A673 (cell line): ENCODE results near the gene CCDC183. TPM values are rescaled to one million over a fixed set of nuclear protein-coding genes. Genes with fewer than 3 reads are reported as not detected.

Experiments used
- BruUV-seq: library from RNA; stranded (reverse); fragments of 400-500 nt; replicated peaks from 2 replicates; lab custom pipeline; 2021; lab: Mats Ljungman, UMichigan
- CTCF ChIA-PET: fragments of 300-600 bp; sonication (Branson Sonifier 250); formaldehyde crosslinking; loops from one replicate; lab custom pipeline; 2022; ENCODE audit warnings: antibody characterized with exemption; lab: Charles Lee
- POLR2A ChIA-PET: fragments of 300-600 bp; sonication (Branson Sonifier 250); formaldehyde crosslinking; loops from one replicate; lab custom pipeline; 2022; ENCODE audit warnings: antibody characterized with exemption; ENCODE audit not compliant: low non-redundant PET; lab: Charles Lee
- DNase-seq: peaks from one replicate; pipeline ENCODE4 v3.0.0-alpha.2; 2015; ENCODE audit warnings: low spot score
- H3K27ac ChIP-seq: fragments of 200-600 bp; sonication (generic); 2 replicates; pipeline ENCODE4 v1.5.1; 2016; ENCODE audit warnings: mixed run types, low read depth, mild to moderate bottlenecking, mixed read lengths, antibody characterized with exemption, low read length; ENCODE audit not compliant: poor library complexity, severe bottlenecking
- H3K27me3 ChIP-seq: fragments of 200-600 bp; sonication (generic); replicated peaks from 2 replicates; pipeline ENCODE4 v1.6.1; 2017; ENCODE audit warnings: mixed run types, low read depth, mild to moderate bottlenecking, mixed read lengths, antibody characterized with exemption, low read length; ENCODE audit not compliant: insufficient read depth, poor library complexity
- H3K36me3 ChIP-seq: fragments of 200-600 bp; sonication (generic); 2 replicates; pipeline ENCODE4 v1.6.1; 2016; ENCODE audit warnings: mixed run types, mild to moderate bottlenecking, mixed read lengths, antibody characterized with exemption, low read length; ENCODE audit not compliant: insufficient read depth, poor library complexity, severe bottlenecking
- H3K4me1 ChIP-seq: fragments of 200-600 bp; sonication (generic); 2 replicates; pipeline ENCODE4 v1.6.1; 2017; ENCODE audit warnings: mixed run types, mild to moderate bottlenecking, mixed read lengths, antibody characterized with exemption, low read length; ENCODE audit not compliant: insufficient read depth, poor library complexity, severe bottlenecking
- H3K4me3 ChIP-seq: fragments of 200-600 bp; sonication (generic); 2 replicates; pipeline ENCODE4 v1.5.1; 2016; ENCODE audit warnings: low read depth, mixed run types, mild to moderate bottlenecking, mixed read lengths, low read length; ENCODE audit not compliant: poor library complexity, severe bottlenecking
- H3K9me3 ChIP-seq: fragments of 200-600 bp; sonication (generic); 2 replicates; pipeline ENCODE4 v1.6.1; 2016; ENCODE audit warnings: mixed run types, low read depth, mild to moderate bottlenecking, mixed read lengths, antibody characterized with exemption, low read length; ENCODE audit not compliant: poor library complexity, severe bottlenecking
- EZH2 ChIP-seq: fragments of 200-600 bp; sonication (generic); IDR thresholded peaks from 2 replicates; pipeline ENCODE4 v1.6.1; 2017; ENCODE audit warnings: borderline replicate concordance, low read depth, mild to moderate bottlenecking, mixed read lengths, antibody characterized with exemption, low read length; ENCODE audit not compliant: poor library complexity, severe bottlenecking
- intact Hi-C: fragments of 100-400 bp; cut with micrococcal nuclease; formaldehyde crosslinking; loops from one replicate; pipeline ENCODE4 v1.10.0; 2022; ENCODE audit not compliant: unreplicated experiment
- total RNA-seq: library from RNA; stranded (reverse); gene quantifications from 2 replicates; pipeline ENCODE4 v1.2.3, GENCODE V29; 2021
- TF ChIP-seq, protein P1 (sequence below): fragments of 300-800, 200-600 bp; sonication (generic); conservative IDR thresholded peaks from 2 replicates; pipeline ENCODE4 v1.5.1; 2017; ENCODE audit warnings: low read depth, mild to moderate bottlenecking, antibody characterized with exemption, low read length, moderate library complexity, mixed read lengths

Gene CCDC183
- total RNA-seq, 1 experiment from 2014 or later: not detected

DNA sequence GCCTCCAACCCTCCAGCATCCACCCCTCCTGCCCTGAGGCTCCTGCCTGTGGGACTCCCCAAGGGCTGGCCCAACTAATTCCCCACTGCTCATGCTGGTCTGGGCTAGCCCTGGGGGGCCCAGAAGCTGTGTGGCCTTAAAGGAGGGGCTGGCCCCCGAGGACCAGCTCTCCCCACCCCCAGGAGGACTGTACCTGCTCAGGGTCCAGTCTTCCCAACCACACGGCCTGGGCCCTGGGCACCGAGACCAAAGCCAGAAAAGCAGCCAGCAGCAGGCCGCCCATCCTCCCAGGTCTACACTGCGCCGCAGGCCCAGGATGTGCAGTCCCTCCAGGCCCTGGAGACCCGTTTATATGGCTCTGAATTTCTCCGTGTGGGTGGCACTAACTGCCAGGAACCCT is 47.9 kb upstream of the CCDC183 start, which contains the start of gene LCN6:
TSS of gene LCN6 (minus strand) at position 325 of the 400 bp plus-strand sequence. CDS start at position 283, 42 bp downstream.
- Histone ChIP-seq H3K9me3 (peaks cover 7% of the 10 kb centered on the region), H3K27ac (no peak within 1 kb of the TSS), H3K4me3 (no peak within 1 kb of the TSS), H3K4me1 (no peaks in the 10 kb centered on the region), H3K36me3 (no peaks in the 10 kb centered on the region), H3K27me3 (no peaks in the 10 kb centered on the region)
- TF ChIP-seq, protein P1, sequence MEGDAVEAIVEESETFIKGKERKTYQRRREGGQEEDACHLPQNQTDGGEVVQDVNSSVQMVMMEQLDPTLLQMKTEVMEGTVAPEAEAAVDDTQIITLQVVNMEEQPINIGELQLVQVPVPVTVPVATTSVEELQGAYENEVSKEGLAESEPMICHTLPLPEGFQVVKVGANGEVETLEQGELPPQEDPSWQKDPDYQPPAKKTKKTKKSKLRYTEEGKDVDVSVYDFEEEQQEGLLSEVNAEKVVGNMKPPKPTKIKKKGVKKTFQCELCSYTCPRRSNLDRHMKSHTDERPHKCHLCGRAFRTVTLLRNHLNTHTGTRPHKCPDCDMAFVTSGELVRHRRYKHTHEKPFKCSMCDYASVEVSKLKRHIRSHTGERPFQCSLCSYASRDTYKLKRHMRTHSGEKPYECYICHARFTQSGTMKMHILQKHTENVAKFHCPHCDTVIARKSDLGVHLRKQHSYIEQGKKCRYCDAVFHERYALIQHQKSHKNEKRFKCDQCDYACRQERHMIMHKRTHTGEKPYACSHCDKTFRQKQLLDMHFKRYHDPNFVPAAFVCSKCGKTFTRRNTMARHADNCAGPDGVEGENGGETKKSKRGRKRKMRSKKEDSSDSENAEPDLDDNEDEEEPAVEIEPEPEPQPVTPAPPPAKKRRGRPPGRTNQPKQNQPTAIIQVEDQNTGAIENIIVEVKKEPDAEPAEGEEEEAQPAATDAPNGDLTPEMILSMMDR: no peak
- TF ChIP-seq EZH2: no peak
- CTCF ChIA-PET: no interaction called here
- intact Hi-C loops: no loop called here
- POLR2A ChIA-PET: no interaction called here
- no TSS peak for BruUV-seq
- DNase-seq: no peak

DNA sequence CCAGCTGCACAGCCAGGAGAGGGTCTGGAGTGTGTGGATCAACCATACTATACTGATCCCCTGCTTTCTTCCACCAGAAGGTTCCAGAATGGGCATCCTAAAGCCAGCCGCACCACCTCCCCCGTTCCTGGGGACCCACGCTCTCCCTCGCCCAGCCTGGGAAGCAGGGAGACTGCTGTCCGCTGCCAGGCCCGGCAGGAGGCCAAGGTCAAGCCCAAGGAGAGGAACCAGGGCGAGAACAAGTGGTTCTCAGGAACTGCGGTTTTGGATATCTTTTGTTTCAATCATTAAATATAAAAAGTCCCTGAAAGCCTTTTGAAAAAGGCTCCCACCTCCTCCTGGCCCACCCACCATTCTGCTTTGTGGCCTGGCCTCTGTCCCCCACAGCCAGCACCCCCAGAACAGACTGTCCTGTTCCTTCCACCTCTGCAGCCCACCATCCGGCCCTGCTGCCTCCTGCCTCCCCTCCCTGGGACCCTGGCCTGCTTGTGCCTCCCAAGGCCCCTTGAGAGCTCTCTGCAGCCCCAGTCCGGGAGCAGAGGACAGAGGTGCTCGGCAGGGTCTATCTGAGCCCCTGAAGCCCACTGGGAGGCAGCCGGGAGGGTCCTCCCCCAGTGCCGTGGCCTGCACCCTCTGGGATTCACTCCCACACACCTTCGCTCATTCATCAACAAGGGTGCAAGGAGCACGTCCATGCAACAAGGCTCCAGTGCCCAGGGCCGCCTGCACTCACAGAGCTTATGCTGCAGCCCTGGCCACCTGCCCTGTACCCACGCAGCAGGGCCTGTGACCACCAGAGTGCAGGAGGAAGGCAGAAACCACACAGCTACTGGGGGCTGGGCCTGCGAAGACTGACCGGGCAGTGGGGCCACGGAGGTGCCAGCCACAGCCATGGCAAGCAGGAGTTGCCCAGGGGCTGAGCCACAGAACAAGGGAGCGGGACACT is 47.2 kb upstream of the CCDC183 start:
- BruUV-seq: no TSS peak
- peaks cover 7% of the 10 kb centered on the region for H3K9me3 ChIP-seq
- intact Hi-C loops: no loop called here
- ChIA-PET POLR2A (no interaction called here), CTCF (no interaction called here)
- no peak overlapping the region for H3K27ac ChIP-seq
- H3K4me1 ChIP-seq: no peaks in the 10 kb centered on the region
- no peak for TF ChIP-seq EZH2
- TF ChIP-seq, protein P1: no peak
- no peaks in the 10 kb centered on the region for H3K27me3 ChIP-seq
- DNase-seq: no peak
- H3K4me3 ChIP-seq: no peak overlapping the region
- no peaks in the 10 kb centered on the region for H3K36me3 ChIP-seq

DNA sequence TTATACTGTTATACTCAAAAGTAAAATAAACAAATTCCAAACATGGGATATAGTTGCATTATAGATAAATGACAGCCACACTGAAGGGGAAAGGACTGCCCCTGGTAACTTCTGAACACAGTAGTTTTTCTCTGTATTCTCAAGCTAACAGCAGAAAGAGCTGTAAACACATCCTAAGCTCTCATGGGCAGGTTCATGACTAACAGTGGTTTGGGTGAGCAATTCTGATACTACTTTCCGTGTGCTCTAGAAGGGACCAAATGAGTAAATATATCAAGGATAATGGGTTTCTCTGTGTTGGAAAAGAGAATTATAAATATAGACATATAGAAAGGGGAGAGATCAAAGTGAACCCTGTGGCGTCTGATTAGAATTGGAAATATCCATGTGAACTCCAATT is 45.6 kb upstream of the CCDC183 start:
- Histone ChIP-seq H3K36me3 (no peaks in the 10 kb centered on the region), H3K4me3 (no peak overlapping the region), H3K9me3 (peaks cover 7% of the 10 kb centered on the region), H3K27me3 (no peaks in the 10 kb centered on the region), H3K27ac (no peak overlapping the region), H3K4me1 (no peaks in the 10 kb centered on the region)
- no TSS peak for BruUV-seq
- DNase-seq: no peak
- no peak for TF ChIP-seq EZH2
- TF ChIP-seq, protein P1: no peak
- intact Hi-C loops: no loop called here
- ChIA-PET CTCF (interaction anchor here (0.7 kb wide), 1 partner anchor 10 kb away, joined by 3 read pairs; no protein-coding TSS in a partner anchor), POLR2A (no interaction called here)
